ENCODE results near the gene MAP4. TPM values are rescaled to one million over a fixed set of nuclear protein-coding genes. Genes with fewer than 3 reads are reported as not detected.

The MAP4 gene
- total RNA-seq, 1 donor, result 158 TPM

- Histone ChIP-seq H3K4me2 (ENCODE audit: insufficient read depth, low read length) (peak overlapping the region; percentile 25), H3K27me3 (ENCODE audit: insufficient read depth, low read length) (no peaks in the 10 kb centered on the region), H3K9me3 (ENCODE audit: low read depth, low read length) (no peaks in the 10 kb centered on the region), H3K4me3 (ENCODE audit: insufficient read depth, low read length) (no peak overlapping the region), H2AFZ (ENCODE audit: low read length) (no peak overlapping the region), H3K27ac (ENCODE audit: low read depth, low read length) (no peak overlapping the region), H3K79me2 (ENCODE audit: insufficient read depth, low read length) (peaks cover 65% of the 10 kb centered on the region), H4K20me1 (ENCODE audit: insufficient read depth, low read length) (peaks cover 31% of the 10 kb centered on the region), H3K36me3 (ENCODE audit: insufficient read depth, low read length) (no peaks in the 10 kb centered on the region), H3K4me1 (ENCODE audit: insufficient read depth, low read length) (peaks cover 7% of the 10 kb centered on the region)
- peak; percentile 83 for DNase-seq (ENCODE audit: insufficient read length, low spot score, missing footprints)
- TF ChIP-seq CTCF (IDR thresholded peaks at IDR 0.05; ENCODE audit: extremely low read depth, low read depth, low read length), result no peak
Observed at GRCh38 chr3:48058091-48058490, 41.9 kb upstream of the MAP4 start.

- no peak for TF ChIP-seq CTCF (IDR thresholded peaks at IDR 0.05; ENCODE audit: extremely low read depth, low read depth, low read length)
- Histone ChIP-seq H2AFZ (ENCODE audit: low read length) (no peak overlapping the region), H3K9me3 (ENCODE audit: low read depth, low read length) (no peaks in the 10 kb centered on the region), H4K20me1 (ENCODE audit: insufficient read depth, low read length) (peaks cover 33% of the 10 kb centered on the region), H3K27ac (ENCODE audit: low read depth, low read length) (peak overlapping the region; percentile 16), H3K4me3 (ENCODE audit: insufficient read depth, low read length) (no peak overlapping the region), H3K79me2 (ENCODE audit: insufficient read depth, low read length) (peaks cover 66% of the 10 kb centered on the region), H3K27me3 (ENCODE audit: insufficient read depth, low read length) (no peaks in the 10 kb centered on the region), H3K36me3 (ENCODE audit: insufficient read depth, low read length) (no peaks in the 10 kb centered on the region), H3K4me1 (ENCODE audit: insufficient read depth, low read length) (peaks cover 7% of the 10 kb centered on the region), H3K4me2 (ENCODE audit: insufficient read depth, low read length) (no peak overlapping the region)
- peak; percentile 46 for DNase-seq (ENCODE audit: insufficient read length, low spot score, missing footprints)
Observed at GRCh38 chr3:48057521-48057920, 41.3 kb upstream of the MAP4 start.

- H4K20me1 ChIP-seq (ENCODE audit: insufficient read depth, low read length), result peaks cover 54% of the 10 kb centered on the region
- TF ChIP-seq CTCF (IDR thresholded peaks at IDR 0.05; ENCODE audit: extremely low read depth, low read depth, low read length), result no peak
- peaks cover 91% of the 10 kb centered on the region for H3K79me2 ChIP-seq (ENCODE audit: insufficient read depth, low read length)
- H3K4me1 ChIP-seq (ENCODE audit: insufficient read depth, low read length), result peaks cover 8% of the 10 kb centered on the region
- no peak overlapping the region for H2AFZ ChIP-seq (ENCODE audit: low read length)
- H3K27me3 ChIP-seq (ENCODE audit: insufficient read depth, low read length), result no peaks in the 10 kb centered on the region
- H3K36me3 ChIP-seq (ENCODE audit: insufficient read depth, low read length), result peaks cover 26% of the 10 kb centered on the region
- H3K9me3 ChIP-seq (ENCODE audit: low read depth, low read length), result no peaks in the 10 kb centered on the region
- H3K4me3 ChIP-seq (ENCODE audit: insufficient read depth, low read length), result no peak overlapping the region
- no peak overlapping the region for H3K4me2 ChIP-seq (ENCODE audit: insufficient read depth, low read length)
- no peak for DNase-seq (ENCODE audit: insufficient read length, low spot score, missing footprints)
- H3K27ac ChIP-seq (ENCODE audit: low read depth, low read length), result no peak overlapping the region
Observed at GRCh38 chr3:48047841-48048464, 31.7 kb upstream of the MAP4 start.

GRCh38 chr3:48042071-48042760 is 26.0 kb upstream of the MAP4 start:
- H3K79me2 ChIP-seq (ENCODE audit: insufficient read depth, low read length), result peaks cover 83% of the 10 kb centered on the region
- no peaks in the 10 kb centered on the region for H3K27me3 ChIP-seq (ENCODE audit: insufficient read depth, low read length)
- no peak overlapping the region for H3K4me3 ChIP-seq (ENCODE audit: insufficient read depth, low read length)
- peaks cover 5% of the 10 kb centered on the region for H3K36me3 ChIP-seq (ENCODE audit: insufficient read depth, low read length)
- peak; percentile 54 for DNase-seq (ENCODE audit: insufficient read length, low spot score, missing footprints)
- H3K9me3 ChIP-seq (ENCODE audit: low read depth, low read length), result no peaks in the 10 kb centered on the region
- H3K4me2 ChIP-seq (ENCODE audit: insufficient read depth, low read length), result peak overlapping the region; percentile 10
- H4K20me1 ChIP-seq (ENCODE audit: insufficient read depth, low read length), result peaks cover 60% of the 10 kb centered on the region
- H2AFZ ChIP-seq (ENCODE audit: low read length), result no peak overlapping the region
- TF ChIP-seq CTCF (IDR thresholded peaks at IDR 0.05; ENCODE audit: extremely low read depth, low read depth, low read length), result no peak
- no peak overlapping the region for H3K27ac ChIP-seq (ENCODE audit: low read depth, low read length)
- peaks cover 26% of the 10 kb centered on the region for H3K4me1 ChIP-seq (ENCODE audit: insufficient read depth, low read length)
